GM19238 (cell line): ENCODE data around the gene DAZAP1.

Experiments
- DNase-seq: peaks from one replicate; pipeline ENCODE4 v3.0.0; 2011; ENCODE audit warnings: low spot score; ENCODE audit not compliant: insufficient read length

DAZAP1 gene

GRCh38 chr19:1377176-1377964, 30.0 kb upstream of the DAZAP1 start:
- DNase-seq, result no peak

- no peak for DNase-seq
Measured at GRCh38 chr19:1377965-1378785, 29.2 kb upstream of the DAZAP1 start.

- DNase-seq, result no peak
Measured at GRCh38 chr19:1379126-1379905, 28.1 kb upstream of the DAZAP1 start.

- no peak for DNase-seq
Measured at GRCh38 chr19:1379961-1380489, 27.4 kb upstream of the DAZAP1 start.

- DNase-seq, result no peak
Measured at GRCh38 chr19:1382250-1382649, 25.1 kb upstream of the DAZAP1 start.

- DNase-seq, result no peak
Measured at GRCh38 chr19:1383017-1383311, 24.4 kb upstream of the DAZAP1 start.

GRCh38 chr19:1383312-1384084, 23.9 kb upstream of the DAZAP1 start, which contains the start of gene NDUFS7:
NDUFS7 (plus strand) TSS chr19:1383907; CDS start chr19:1383927, 20 bp downstream.
- DNase-seq, result peak; percentile 79

- no peak for DNase-seq
Measured at GRCh38 chr19:1384085-1384462, 23.3 kb upstream of the DAZAP1 start.

- DNase-seq, result no peak
Measured at GRCh38 chr19:1384478-1385110, 22.8 kb upstream of the DAZAP1 start.

- DNase-seq, result no peak
Measured at GRCh38 chr19:1385816-1386215, 21.6 kb upstream of the DAZAP1 start.

- DNase-seq, result no peak
Measured at GRCh38 chr19:1386945-1387683, 20.3 kb upstream of the DAZAP1 start.

GRCh38 chr19:1387684-1388636, 19.4 kb upstream of the DAZAP1 start:
- no peak for DNase-seq

- no peak for DNase-seq
Measured at GRCh38 chr19:1388637-1389026, 18.8 kb upstream of the DAZAP1 start.

GRCh38 chr19:1389033-1389940, 18.1 kb upstream of the DAZAP1 start:
- DNase-seq, result no peak

GRCh38 chr19:1390890-1391423, 16.4 kb upstream of the DAZAP1 start:
- no peak for DNase-seq

GRCh38 chr19:1392407-1392806, 15.0 kb upstream of the DAZAP1 start:
- DNase-seq, result no peak

GRCh38 chr19:1392939-1393530, 14.4 kb upstream of the DAZAP1 start:
- no peak for DNase-seq
